Left lobe of liver (tissue), 1 donor: ENCODE measurements around the gene ENKD1. TPM values are rescaled to one million over a fixed set of nuclear protein-coding genes. Genes with fewer than 3 reads are reported as not detected.

Source experiments
- total RNA-seq: library from RNA; stranded (reverse); gene quantifications from one replicate; pipeline ENCODE4 v1.2.1, GENCODE V29; 2021
- donor health status: DM: no; HTN: yes; CAD: no.

Gene ENKD1
- total RNA-seq, 1 donor from 2014 or later: 10.6 TPM

Other genes with a start within 250 kb of the ENKD1 start
- gene HSD11B2, start 235.6 kb downstream of the ENKD1 start, total RNA-seq: 3.1 TPM
- 48.2 TPM for gene ATP6V0D1, start 185.6 kb downstream of the ENKD1 start, total RNA-seq
- not detected for gene AGRP, start 183.2 kb downstream of the ENKD1 start, total RNA-seq
- 29.7 TPM for gene RIPOR1, start 137.9 kb downstream of the ENKD1 start, total RNA-seq
- gene CTCF, start 104.2 kb downstream of the ENKD1 start, total RNA-seq: 13.4 TPM
- 1.1 TPM for gene CARMIL2, start 21.6 kb downstream of the ENKD1 start, total RNA-seq
- 5.0 TPM for gene ACD, start 6.5 kb downstream of the ENKD1 start, total RNA-seq
- gene PARD6A, start 5.8 kb downstream of the ENKD1 start, total RNA-seq: 3.4 TPM
- 5.5 TPM for gene C16orf86, start 64 bp upstream of the ENKD1 start, total RNA-seq
- 33.8 TPM for gene GFOD2, start 52.6 kb upstream of the ENKD1 start, total RNA-seq
- gene RANBP10, start 139.8 kb upstream of the ENKD1 start, total RNA-seq: 35.6 TPM
- 2.1 TPM for gene TSNAXIP1, start 140.1 kb upstream of the ENKD1 start, total RNA-seq
- 12.8 TPM for gene THAP11, start 175.6 kb upstream of the ENKD1 start, total RNA-seq
- 23.2 TPM for gene NUTF2, start 180.2 kb upstream of the ENKD1 start, total RNA-seq
- 23.1 TPM for gene CENPT, start 180.9 kb upstream of the ENKD1 start, total RNA-seq
- 22.1 TPM for gene EDC4, start 206.3 kb upstream of the ENKD1 start, total RNA-seq
- 0.88 TPM for gene NRN1L, start 218.1 kb upstream of the ENKD1 start, total RNA-seq
- gene PSKH1, start 226.5 kb upstream of the ENKD1 start, total RNA-seq: 18.2 TPM